H1 (cell line): ENCODE data around the gene TMEM266. TPM values are rescaled to one million over a fixed set of nuclear protein-coding genes. Genes with fewer than 3 reads are reported as not detected.

Experiments used
- CTCF ChIA-PET: fragments of 300-600 bp; sonication (Branson Sonifier 250); formaldehyde crosslinking; loops from one replicate; lab custom pipeline; 2021; ENCODE audit not compliant: partially characterized antibody; lab: Charles Lee
- POLR2A ChIA-PET: fragments of 300-600 bp; sonication (Branson Sonifier 250); formaldehyde crosslinking; loops from one replicate; lab custom pipeline; 2021; ENCODE audit warnings: inconsistent platforms; ENCODE audit not compliant: partially characterized antibody; lab: Charles Lee
- DNase-seq, 2 experiments: peaks; one replicate each; pipeline versions ENCODE4 v3.0.0 to v3.0.0-alpha.2; 2010 to 2022; ENCODE audit warnings: low spot score in 2 of 2, low read depth in 1 of 2, mixed read lengths in 1 of 2
- FAIRE-seq: peaks from 2 replicates; lab custom pipeline; 2011; peaks lifted over from hg19 to GRCh38; lab: Jason Lieb, UNC
- H2AFZ ChIP-seq: 2 replicates; pipeline ENCODE4 v1.8.1; 2012; ENCODE audit warnings: low read length, inconsistent platforms
- H2AK5ac ChIP-seq: 2 replicates; pipeline ENCODE4 v1.6.1; 2013; ENCODE audit warnings: low read depth, low read length
- H2BK120ac ChIP-seq: replicated peaks from 2 replicates; pipeline ENCODE3; 2013; ENCODE audit warnings: low read depth, low read length, inconsistent platforms
- H2BK12ac ChIP-seq: 2 replicates; pipeline ENCODE4 v1.6.1; 2013; ENCODE audit warnings: low read depth, low read length
- H2BK15ac ChIP-seq: 2 replicates; pipeline ENCODE4 v1.6.1; 2013; ENCODE audit warnings: low read length
- H2BK20ac ChIP-seq: 2 replicates; pipeline ENCODE4 v1.6.1; 2013; ENCODE audit warnings: low read length
- H2BK5ac ChIP-seq: 2 replicates; pipeline ENCODE4 v1.6.1; 2013; ENCODE audit warnings: low read depth, low read length
- H3K14ac ChIP-seq: 2 replicates; pipeline ENCODE4 v1.6.1; 2013; ENCODE audit warnings: inconsistent platforms; ENCODE audit not compliant: insufficient read length
- H3K18ac ChIP-seq: 2 replicates; pipeline ENCODE4 v1.6.1; 2013; ENCODE audit warnings: low read length; ENCODE audit errors: extremely low read depth
- H3K23ac ChIP-seq: 2 replicates; pipeline ENCODE4 v1.6.1; 2013; ENCODE audit warnings: inconsistent platforms; ENCODE audit not compliant: insufficient read length
- H3K23me2 ChIP-seq: 2 replicates; pipeline ENCODE4 v1.6.1; 2013; ENCODE audit warnings: low read depth, low read length
- H3K27ac ChIP-seq: 2 replicates; pipeline ENCODE4 v1.6.1; 2011; ENCODE audit warnings: low read depth, low read length, inconsistent platforms
- H3K27me3 ChIP-seq, 4 experiments: replicated peaks in 1 of 4; 1 replicate in 1 of 4; 2 replicates in 3 of 4; pipeline versions ENCODE4 v1.6.1 to v1.8.1; 2011 to 2013; ENCODE audit warnings: low read length in 3 of 4, mild to moderate bottlenecking in 3 of 4, inconsistent platforms in 2 of 4, mixed read lengths in 2 of 4, moderate library complexity in 1 of 4; ENCODE audit not compliant: control insufficient read depth in 3 of 4, insufficient read depth in 3 of 4; ENCODE audit errors: extremely low read depth in 1 of 4
- H3K36me3 ChIP-seq, 4 experiments: 2 replicates each; pipeline versions ENCODE4 v1.6.1 to v1.8.1; 2011 to 2013; ENCODE audit warnings: mild to moderate bottlenecking in 4 of 4, low read length in 3 of 4, moderate library complexity in 2 of 4, control low read depth in 1 of 4, inconsistent platforms in 1 of 4; ENCODE audit not compliant: insufficient read depth in 4 of 4, control insufficient read depth in 2 of 4
- H3K4ac ChIP-seq: replicated peaks from 2 replicates; pipeline ENCODE3; 2013; ENCODE audit warnings: low read length, low read depth, mixed read lengths, inconsistent platforms; ENCODE audit not compliant: insufficient read length
- H3K4me1 ChIP-seq, 4 experiments: replicated peaks in 1 of 4; 1 replicate in 1 of 4; 2 replicates in 3 of 4; pipeline versions ENCODE4 v1.6.1 to v1.8.1; 2011 to 2013; ENCODE audit warnings: low read length in 3 of 4, inconsistent platforms in 2 of 4, mixed read lengths in 1 of 4; ENCODE audit not compliant: insufficient read depth in 4 of 4, control insufficient read depth in 3 of 4
- H3K4me2 ChIP-seq, 2 experiments: 2 replicates each; pipeline versions ENCODE4 v1.6.1 to v1.8.1; 2011 to 2013; ENCODE audit warnings: low read depth in 2 of 2, low read length in 2 of 2, control low read depth in 1 of 2, inconsistent platforms in 1 of 2, mild to moderate bottlenecking in 1 of 2; ENCODE audit not compliant: insufficient read depth in 1 of 2
- H3K4me3 ChIP-seq, 4 experiments: fragments of 200-600, 300-600 bp in 1 of 4; sonication (generic), shearing (Covaris generic), sonication (Bioruptor Twin) in 1 of 4; 2 replicates each; pipeline versions ENCODE4 v1.5.1 to v1.8.1; 2011 to 2016; ENCODE audit warnings: low read length in 4 of 4, low read depth in 3 of 4, control low read depth in 2 of 4, inconsistent platforms in 2 of 4, mild to moderate bottlenecking in 2 of 4, mixed read lengths in 1 of 4, moderate library complexity in 1 of 4; ENCODE audit not compliant: insufficient read depth in 2 of 4; ENCODE audit errors: extremely low read depth in 1 of 4
- H3K56ac ChIP-seq: replicated peaks from 2 replicates; pipeline ENCODE3; 2013; ENCODE audit warnings: low read depth, mild to moderate bottlenecking, mixed read lengths, low read length, inconsistent platforms; ENCODE audit not compliant: insufficient read length
- H3K79me1 ChIP-seq: 2 replicates; pipeline ENCODE4 v1.6.1; 2013; ENCODE audit warnings: low read depth, low read length, control low read depth
- H3K79me2 ChIP-seq, 2 experiments: 2 replicates each; pipeline versions ENCODE4 v1.6.1 to v1.8.1; 2012 to 2013; ENCODE audit warnings: low read length in 2 of 2, mild to moderate bottlenecking in 2 of 2, inconsistent platforms in 1 of 2; ENCODE audit not compliant: insufficient read depth in 2 of 2, control insufficient read depth in 1 of 2
- H3K9ac ChIP-seq, 4 experiments: replicated peaks in 1 of 4; 1 replicate in 1 of 4; 2 replicates in 3 of 4; pipeline versions ENCODE4 v1.6.1 to v1.8.1; 2011 to 2013; ENCODE audit warnings: low read depth in 3 of 4, low read length in 3 of 4, control low read depth in 2 of 4, mild to moderate bottlenecking in 2 of 4, moderate library complexity in 2 of 4, inconsistent platforms in 1 of 4; ENCODE audit errors: extremely low read depth in 1 of 4
- H3K9me3 ChIP-seq, 2 experiments: 2 replicates each; pipeline versions ENCODE4 v1.6.1 to v1.8.1; 2012 to 2013; ENCODE audit warnings: mild to moderate bottlenecking in 2 of 2, moderate library complexity in 2 of 2, control low read depth in 1 of 2, inconsistent platforms in 1 of 2, low read depth in 1 of 2, low read length in 1 of 2, mixed read lengths in 1 of 2; ENCODE audit not compliant: insufficient read depth in 2 of 2
- H4K20me1 ChIP-seq, 2 experiments: replicated peaks in 1 of 2; 2 replicates each; pipeline versions ENCODE3 to v1.8.1; 2011 to 2013; ENCODE audit warnings: inconsistent platforms in 2 of 2, low read length in 2 of 2, mild to moderate bottlenecking in 1 of 2; ENCODE audit not compliant: insufficient read depth in 2 of 2, control insufficient read depth in 1 of 2
- H4K5ac ChIP-seq: 2 replicates; pipeline ENCODE4 v1.6.1; 2013; ENCODE audit warnings: low read length, low read depth, mixed read lengths, inconsistent platforms; ENCODE audit not compliant: insufficient read length
- H4K8ac ChIP-seq: 2 replicates; pipeline ENCODE4 v1.8.0; 2013; ENCODE audit warnings: mild to moderate bottlenecking, moderate library complexity, low read length, inconsistent platforms; ENCODE audit not compliant: insufficient read depth; ENCODE audit errors: extremely low read depth
- H4K91ac ChIP-seq: replicated peaks from 2 replicates; pipeline ENCODE3; 2013; ENCODE audit warnings: low read length, mixed read lengths, inconsistent platforms; ENCODE audit not compliant: insufficient read length
- NANOG ChIP-seq: IDR thresholded peaks from 2 replicates; pipeline ENCODE4 v1.6.1; 2011; ENCODE audit warnings: low read length, low read depth, mild to moderate bottlenecking, inconsistent platforms; ENCODE audit not compliant: insufficient read depth, poor library complexity, severe bottlenecking
- NRF1 ChIP-seq: IDR thresholded peaks from 2 replicates; pipeline ENCODE4 v1.6.1; 2011; ENCODE audit warnings: mild to moderate bottlenecking, low read depth, low read length, improper control_type of control experiment
- POU5F1 ChIP-seq: IDR thresholded peaks from 2 replicates; pipeline ENCODE4 v1.6.1; 2011; ENCODE audit warnings: low read depth, mild to moderate bottlenecking, low read length, moderate library complexity
- RAD21 ChIP-seq, 2 experiments: IDR thresholded peaks in 1 of 2; conservative IDR thresholded peaks in 1 of 2; 2 replicates each; pipeline ENCODE4 v1.6.1; 2011; ENCODE audit warnings: low read depth in 2 of 2, low read length in 2 of 2, improper control_type of control experiment in 1 of 2, inconsistent platforms in 1 of 2, mild to moderate bottlenecking in 1 of 2, moderate library complexity in 1 of 2
- WGBS, 2 experiments: shearing (Covaris generic) in 1 of 2; methylation state at CpG; one replicate each; pipeline versions ENCODE4 v1.1.6 to v1.1.7; 2013 to 2015; ENCODE audit warnings: low lambda C conversion rate in 2 of 2, mixed read lengths in 2 of 2, inconsistent platforms in 1 of 2, low coverage in 1 of 2, missing lambda C conversion rate in 1 of 2; ENCODE audit not compliant: insufficient replicate concordance in 2 of 2, insufficient coverage in 1 of 2, insufficient read length in 1 of 2; ENCODE audit errors: extremely low coverage in 1 of 2, missing lambda C conversion rate in 1 of 2; 5-methylcytosine and 5-hydroxymethylcytosine counted together
- polyA plus RNA-seq, 7 experiments: library from polyadenylated mRNA; depleted of rRNA in 3 of 7; stranded (reverse) in 5 of 7; unstranded in 2 of 7; fragments of >200 nt in 5 of 7; fragments of 200-250 nt in 2 of 7; gene quantifications; 1 replicate in 5 of 7; 2 replicates in 1 of 7; 4 replicates in 1 of 7; pipeline versions ENCODE4 v1.2.1 to v1.2.3, GENCODE V29; 2011 to 2013; ENCODE audit warnings: missing spikeins in 2 of 7, mixed read lengths in 2 of 7
- total RNA-seq: library from RNA; stranded (reverse); fragmentation: NEBNext Ultra II Directional; extraction: Animal tissue kit (Norgen Biotek cat#: 25700); gene quantifications from 2 replicates; pipeline ENCODE4 v1.2.1, GENCODE V29; 2021

Gene TMEM266
- total and polyA plus RNA-seq, 2 of the 8 experiments (the other 6 are each of a cell fraction or from before 2014, with no cell fraction given) = 2.6 TPM

DNA sequence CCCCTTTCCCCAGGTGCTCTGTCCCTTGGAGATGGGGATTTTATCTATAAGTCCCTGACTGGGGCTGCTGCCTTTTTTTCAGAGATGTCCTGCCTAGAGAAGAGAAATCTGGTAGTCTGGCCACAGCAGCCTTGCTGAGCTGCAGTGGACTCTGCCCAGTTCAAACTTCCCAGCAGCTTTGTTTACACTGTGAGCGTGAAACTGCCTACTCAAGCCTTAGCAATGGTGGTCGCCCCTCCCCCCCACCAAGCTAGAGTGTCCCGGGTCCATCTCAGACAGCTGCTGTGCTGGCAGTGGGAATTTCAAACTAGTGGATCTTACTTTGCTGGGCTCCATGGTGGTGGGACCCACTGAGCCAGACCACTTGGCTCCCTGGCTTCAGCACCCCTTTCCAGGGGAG, 38.9 kb downstream of the TMEM266 start:
- Histone ChIP-seq H2AFZ (no peak overlapping the region), H4K20me1 (no peaks in the 10 kb centered on the region), H2BK20ac (no peak overlapping the region), H3K36me3 (no peaks in the 10 kb centered on the region), H3K18ac (no peak overlapping the region), H3K14ac (no peak overlapping the region), H3K27me3 (no peaks in the 10 kb centered on the region), H3K4me1 (peaks cover 0 to 5% (median 2%) of the 10 kb centered on the region in 4 experiments; a peak in 2 of 7 replicates), H3K23me2 (0 out of 2 replicates have a peak, but pooled peaks cover 2% of the 10 kb centered on the region), H3K4me2 (no peak overlapping the region; a peak in 1 of 4 replicates), H2BK5ac (no peak overlapping the region), H4K5ac (no peak overlapping the region), H3K27ac (no peak overlapping the region), H4K91ac (no peak overlapping the region), H3K9ac (no peak overlapping the region), H2BK12ac (no peak overlapping the region), H3K56ac (no peak overlapping the region), H3K4ac (no peak overlapping the region), H3K79me2 (no peaks in the 10 kb centered on the region), H4K8ac (no peak overlapping the region), H3K4me3 (no peak overlapping the region), H2AK5ac (no peak overlapping the region), H2BK120ac (no peak overlapping the region), H3K23ac (no peak overlapping the region), H3K9me3 (no peaks in the 10 kb centered on the region), H3K79me1 (no peaks in the 10 kb centered on the region), H2BK15ac (no peak overlapping the region)
- TF ChIP-seq NANOG (no peak), POU5F1 (no peak), RAD21 (IDR thresholded peaks at IDR 0.05 in 1 of 2, conservative IDR thresholded peaks at IDR 0.05 in 1 of 2; ENCODE audit: low read depth in 2 of 2, low read length in 2 of 2) (no peak), NRF1 (no peak)
- FAIRE-seq (no peak), DNase-seq (no peak)
- ChIA-PET POLR2A (interaction anchor here (1.5 kb wide), 1 partner anchor 9 kb away, joined by 4 read pairs; no protein-coding TSS in a partner anchor), CTCF (interaction anchor here (0.6 to 2.1 kb wide), 10 partner anchors 9 to 693 kb away, joined by 3 to 10 read pairs (median 4); partner anchors contain the start of gene TMEM266)
- 68% methylated on average over 3 of the region's 3 CpGs; no CpG with 5 or more reads in 1 of the 2 experiments for WGBS, 2 experiments
